HFF-Myc (cell line): Measurements from ENCODE around the gene SKIC8.

Experiments used
- DNase-seq: peaks from one replicate; pipeline ENCODE4 v3.0.0-alpha.2; 2011; ENCODE audit warnings: low read depth; ENCODE audit errors: extremely low read depth
- H3K4me3 ChIP-seq: replicated peaks from 2 replicates; pipeline ENCODE4 v1.5.1; 2011; ENCODE audit warnings: low read depth, mild to moderate bottlenecking, control low read depth, low read length
- TF ChIP-seq, protein P1 (sequence below): IDR thresholded peaks from 2 replicates; pipeline ENCODE4 v1.5.1; 2012; ENCODE audit warnings: mild to moderate bottlenecking, low read depth, low read length, control low read depth; ENCODE audit errors: missing control alignments

The SKIC8 gene

DNA sequence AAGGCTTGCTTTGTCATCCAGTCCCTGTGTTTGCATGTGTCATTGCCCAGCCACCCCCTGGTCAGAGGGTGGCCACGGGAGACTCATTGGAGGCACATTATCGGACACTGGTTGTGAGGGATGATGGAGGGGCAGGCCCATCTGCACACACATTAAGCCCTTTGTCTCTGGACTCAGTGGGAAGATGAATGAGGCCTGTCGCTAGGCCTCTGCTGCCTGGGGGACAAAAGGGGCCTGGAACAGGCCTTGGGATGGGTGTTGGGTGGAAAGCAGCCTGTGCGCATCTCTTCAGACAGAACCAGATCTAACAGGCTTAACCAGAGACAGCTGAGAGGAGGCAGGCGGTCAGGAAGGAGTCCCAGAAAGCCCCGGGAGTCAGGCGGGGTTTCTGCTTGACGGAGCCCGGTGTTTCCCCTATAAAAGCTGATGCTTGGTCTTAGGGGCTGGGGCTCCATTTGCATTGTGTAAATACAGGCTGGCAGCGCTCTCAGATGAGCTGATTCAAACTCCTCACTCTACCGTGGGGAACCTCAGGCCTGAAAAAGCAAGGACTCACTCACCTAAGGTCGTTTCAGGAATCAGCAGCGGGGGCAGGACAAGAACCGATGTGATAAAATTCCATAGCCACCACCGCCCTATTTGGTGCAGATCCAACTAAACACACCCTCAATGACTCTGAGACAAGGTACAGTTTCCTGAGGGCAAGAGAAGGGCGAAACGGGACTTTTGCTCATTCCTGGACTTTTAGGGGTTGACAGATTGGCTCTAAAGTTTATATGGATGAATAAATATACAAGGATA, 17.1 kb upstream of the SKIC8 start:
- TF ChIP-seq, protein P1, sequence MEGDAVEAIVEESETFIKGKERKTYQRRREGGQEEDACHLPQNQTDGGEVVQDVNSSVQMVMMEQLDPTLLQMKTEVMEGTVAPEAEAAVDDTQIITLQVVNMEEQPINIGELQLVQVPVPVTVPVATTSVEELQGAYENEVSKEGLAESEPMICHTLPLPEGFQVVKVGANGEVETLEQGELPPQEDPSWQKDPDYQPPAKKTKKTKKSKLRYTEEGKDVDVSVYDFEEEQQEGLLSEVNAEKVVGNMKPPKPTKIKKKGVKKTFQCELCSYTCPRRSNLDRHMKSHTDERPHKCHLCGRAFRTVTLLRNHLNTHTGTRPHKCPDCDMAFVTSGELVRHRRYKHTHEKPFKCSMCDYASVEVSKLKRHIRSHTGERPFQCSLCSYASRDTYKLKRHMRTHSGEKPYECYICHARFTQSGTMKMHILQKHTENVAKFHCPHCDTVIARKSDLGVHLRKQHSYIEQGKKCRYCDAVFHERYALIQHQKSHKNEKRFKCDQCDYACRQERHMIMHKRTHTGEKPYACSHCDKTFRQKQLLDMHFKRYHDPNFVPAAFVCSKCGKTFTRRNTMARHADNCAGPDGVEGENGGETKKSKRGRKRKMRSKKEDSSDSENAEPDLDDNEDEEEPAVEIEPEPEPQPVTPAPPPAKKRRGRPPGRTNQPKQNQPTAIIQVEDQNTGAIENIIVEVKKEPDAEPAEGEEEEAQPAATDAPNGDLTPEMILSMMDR: no peak
- DNase-seq: no peak
- H3K4me3 ChIP-seq: no peak overlapping the region

- no peak overlapping the region for H3K4me3 ChIP-seq
- TF ChIP-seq, protein P1: peak; percentile 60
- no peak for DNase-seq
Measured at GRCh38 chr15:78315686-78316282, 16.4 kb upstream of the SKIC8 start.

GRCh38 chr15:78314181-78314581, 14.8 kb upstream of the SKIC8 start:
- no peak overlapping the region for H3K4me3 ChIP-seq
- DNase-seq: no peak
- TF ChIP-seq, protein P1: no peak

DNA sequence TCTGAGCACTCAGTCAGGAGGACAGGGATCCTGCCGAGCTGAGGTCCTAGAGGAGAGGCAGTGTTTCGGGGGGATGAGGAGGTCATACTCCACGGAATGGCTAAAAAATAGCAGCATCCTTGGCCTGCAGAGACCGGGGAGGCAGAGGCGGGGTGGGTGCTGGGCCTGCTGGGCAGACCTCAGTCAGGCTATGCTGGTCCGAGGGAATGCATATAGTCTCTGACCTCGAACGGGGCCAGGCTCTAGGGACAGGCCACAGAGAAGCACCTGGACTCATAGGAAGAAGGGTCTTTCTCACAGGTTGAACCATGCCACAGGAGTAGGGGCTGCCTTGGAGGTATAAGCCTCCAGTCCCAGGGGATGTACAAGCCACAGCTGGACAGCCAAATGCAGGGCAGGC, 14.0 kb upstream of the SKIC8 start:
- TF ChIP-seq, protein P1: no peak
- H3K4me3 ChIP-seq: no peak overlapping the region
- DNase-seq: no peak

GRCh38 chr15:78312957-78313356, 13.5 kb upstream of the SKIC8 start:
- no peak for DNase-seq
- H3K4me3 ChIP-seq: no peak overlapping the region
- TF ChIP-seq, protein P1: no peak

DNA sequence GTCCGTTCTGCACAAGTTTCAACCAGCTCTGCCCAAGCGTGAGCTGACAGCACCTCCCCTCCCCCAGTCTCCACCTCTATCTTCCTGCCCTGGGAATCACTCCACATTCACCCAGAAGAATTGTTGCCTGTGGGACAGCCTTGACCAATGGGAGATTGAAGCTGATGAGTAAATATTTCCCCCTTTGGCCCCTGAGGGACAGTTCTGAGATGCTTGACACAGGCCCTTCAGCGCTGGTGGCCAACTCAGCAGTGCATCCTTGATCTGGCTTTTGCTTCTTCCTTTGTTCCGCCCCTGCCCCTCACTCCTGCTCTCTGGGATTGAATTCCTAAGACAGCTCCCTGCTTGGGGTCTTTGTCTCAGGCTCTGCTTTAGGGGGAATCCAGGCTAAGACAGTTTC, 13.1 kb upstream of the SKIC8 start:
- H3K4me3 ChIP-seq: no peak overlapping the region
- DNase-seq: no peak
- TF ChIP-seq, protein P1: no peak
